ENCODE results near the gene ANKIB1.

Gene ANKIB1

DNA sequence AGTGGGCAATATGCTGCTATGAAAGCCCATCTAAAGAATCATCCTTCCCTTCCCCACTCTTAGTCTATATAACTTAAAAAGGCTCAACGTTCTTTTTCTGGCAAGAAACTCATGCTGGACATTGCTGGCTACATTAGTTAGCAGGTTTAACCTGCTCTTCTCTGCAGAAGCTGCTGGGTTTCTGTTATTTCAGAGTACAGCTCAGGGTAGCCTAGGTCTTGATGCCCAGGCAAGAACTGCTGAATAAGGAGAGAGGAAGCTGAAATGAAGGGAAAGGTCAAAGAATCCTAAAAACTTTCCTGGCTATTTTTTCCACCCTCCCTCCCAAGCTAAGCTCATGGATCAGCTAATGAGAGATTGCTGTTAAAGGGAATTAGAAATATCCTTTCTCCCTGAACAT is 79.4 kb downstream of the ANKIB1 start:
- TF ChIP-seq, protein P1, sequence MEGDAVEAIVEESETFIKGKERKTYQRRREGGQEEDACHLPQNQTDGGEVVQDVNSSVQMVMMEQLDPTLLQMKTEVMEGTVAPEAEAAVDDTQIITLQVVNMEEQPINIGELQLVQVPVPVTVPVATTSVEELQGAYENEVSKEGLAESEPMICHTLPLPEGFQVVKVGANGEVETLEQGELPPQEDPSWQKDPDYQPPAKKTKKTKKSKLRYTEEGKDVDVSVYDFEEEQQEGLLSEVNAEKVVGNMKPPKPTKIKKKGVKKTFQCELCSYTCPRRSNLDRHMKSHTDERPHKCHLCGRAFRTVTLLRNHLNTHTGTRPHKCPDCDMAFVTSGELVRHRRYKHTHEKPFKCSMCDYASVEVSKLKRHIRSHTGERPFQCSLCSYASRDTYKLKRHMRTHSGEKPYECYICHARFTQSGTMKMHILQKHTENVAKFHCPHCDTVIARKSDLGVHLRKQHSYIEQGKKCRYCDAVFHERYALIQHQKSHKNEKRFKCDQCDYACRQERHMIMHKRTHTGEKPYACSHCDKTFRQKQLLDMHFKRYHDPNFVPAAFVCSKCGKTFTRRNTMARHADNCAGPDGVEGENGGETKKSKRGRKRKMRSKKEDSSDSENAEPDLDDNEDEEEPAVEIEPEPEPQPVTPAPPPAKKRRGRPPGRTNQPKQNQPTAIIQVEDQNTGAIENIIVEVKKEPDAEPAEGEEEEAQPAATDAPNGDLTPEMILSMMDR (IDR thresholded peaks at IDR 0.05) = no peak
- Histone ChIP-seq H3K27ac (no peak overlapping the region), H3K4me3 (no peak overlapping the region)
- no peak for DNase-seq (ENCODE audit: low spot score)

DNA sequence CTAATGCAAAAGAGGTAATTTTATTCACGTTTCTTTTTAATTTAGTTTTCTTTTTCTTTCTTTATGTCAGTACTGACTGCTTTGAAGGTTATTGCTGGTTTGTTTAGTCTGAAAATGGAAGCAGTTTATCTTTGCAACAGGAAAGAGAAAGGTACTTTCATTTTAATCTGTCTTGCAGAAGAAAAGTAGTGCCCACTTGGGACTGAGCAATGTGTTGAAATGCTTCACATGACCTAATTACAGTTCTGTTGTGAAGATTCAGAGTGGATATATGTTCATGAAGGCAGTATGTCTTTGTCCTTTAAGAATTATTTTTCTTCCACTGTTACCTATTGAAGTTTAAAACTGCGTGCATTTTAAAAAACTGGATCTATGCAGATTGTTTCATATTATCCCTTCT is 80.1 kb downstream of the ANKIB1 start:
- H3K27ac ChIP-seq = no peak overlapping the region
- H3K4me3 ChIP-seq = no peak overlapping the region
- DNase-seq (ENCODE audit: low spot score) = no peak
- TF ChIP-seq, protein P1 (IDR thresholded peaks at IDR 0.05) = no peak

DNA sequence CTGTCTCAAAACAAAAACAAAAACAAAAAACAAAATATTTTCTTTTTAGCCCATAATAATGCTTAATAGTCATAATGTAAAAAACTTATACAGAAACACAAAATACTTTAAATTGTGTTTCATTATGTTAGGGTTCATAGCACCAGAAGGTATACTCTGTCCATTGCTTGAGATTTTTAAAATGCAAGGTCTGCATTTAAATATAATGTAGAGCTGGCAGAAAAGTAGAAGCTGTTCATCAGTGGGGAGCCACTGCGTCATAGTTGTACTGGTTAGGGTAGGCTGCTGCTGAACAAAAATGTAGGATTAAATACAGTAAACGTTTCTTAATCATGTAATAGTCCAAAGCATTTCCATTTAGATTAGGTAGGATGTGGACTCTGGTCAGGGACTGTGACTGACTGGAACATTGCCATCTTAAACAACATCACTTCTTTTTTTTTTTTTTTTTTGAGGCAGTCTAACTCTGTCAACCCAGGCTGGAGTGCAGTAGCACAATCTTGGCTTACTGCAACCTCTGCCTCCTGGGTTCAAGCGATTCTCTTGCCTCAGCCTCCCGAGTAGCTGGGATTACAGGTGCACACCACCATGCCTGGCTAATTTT is 85.2 kb downstream of the ANKIB1 start:
- TF ChIP-seq, protein P1 (IDR thresholded peaks at IDR 0.05) = no peak
- no peak overlapping the region for H3K4me3 ChIP-seq
- DNase-seq (ENCODE audit: low spot score) = no peak
- no peak overlapping the region for H3K27ac ChIP-seq

DNA sequence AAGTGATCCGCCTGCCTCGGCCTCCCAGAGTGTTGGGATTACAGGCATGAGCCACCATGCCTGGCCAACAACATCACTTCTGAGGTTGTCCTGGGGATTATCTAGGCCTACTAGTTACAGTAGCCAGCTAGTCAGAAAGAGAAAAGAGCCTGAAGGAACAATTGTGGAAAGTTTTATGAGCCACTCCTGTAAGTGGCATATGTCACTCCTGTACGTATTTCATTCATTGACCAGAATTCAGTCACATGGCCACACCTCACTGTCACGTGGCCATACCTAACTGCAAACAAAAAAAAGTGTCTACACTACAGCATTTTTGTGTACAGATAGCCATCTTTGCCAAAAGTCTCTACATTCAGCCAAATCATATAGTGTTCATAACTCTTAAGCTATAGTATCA is 85.7 kb downstream of the ANKIB1 start:
- Histone ChIP-seq H3K27ac (no peak overlapping the region), H3K4me3 (no peak overlapping the region)
- TF ChIP-seq, protein P1 (IDR thresholded peaks at IDR 0.05) = no peak
- DNase-seq (ENCODE audit: low spot score) = no peak

DNA sequence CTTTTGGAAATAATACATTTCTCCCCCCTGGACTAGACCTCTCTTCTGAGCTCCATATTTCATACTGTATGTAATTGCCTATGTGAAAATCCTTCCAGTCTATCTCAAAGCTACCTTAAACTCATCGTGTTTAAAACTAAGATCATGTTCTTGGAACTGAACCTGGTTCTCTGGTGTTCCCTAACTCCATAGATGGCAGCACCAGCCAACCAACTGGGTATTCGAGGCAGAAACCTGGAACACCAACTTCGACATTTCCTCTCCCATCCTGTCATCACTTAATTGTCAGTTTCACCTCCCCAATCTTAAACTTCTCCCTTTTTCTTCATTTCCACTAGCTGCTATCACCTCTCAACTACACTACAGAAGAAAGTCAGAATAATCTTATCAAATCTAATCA is 87.0 kb downstream of the ANKIB1 start:
- H3K27ac ChIP-seq = no peak overlapping the region
- DNase-seq (ENCODE audit: low spot score) = no peak
- H3K4me3 ChIP-seq = no peak overlapping the region
- TF ChIP-seq, protein P1 (IDR thresholded peaks at IDR 0.05) = no peak

DNA sequence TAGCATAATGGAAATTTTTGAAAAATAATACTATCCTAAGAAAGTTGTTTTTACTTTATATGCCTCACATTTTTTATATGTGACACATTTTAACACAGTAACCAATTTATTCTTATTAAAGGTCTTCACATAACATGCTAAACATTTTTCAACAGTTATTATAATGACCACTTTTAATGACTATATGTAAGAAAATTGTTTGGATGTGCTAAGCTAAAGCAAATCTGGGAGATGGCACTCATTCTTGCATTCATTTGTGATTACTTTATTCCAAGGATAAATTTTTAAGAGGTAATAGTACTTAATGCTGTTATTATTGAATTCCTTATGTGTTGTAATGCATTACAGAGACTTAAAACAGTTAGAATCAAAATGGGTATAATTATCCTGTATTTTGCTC is 88.1 kb downstream of the ANKIB1 start:
- TF ChIP-seq, protein P1 (IDR thresholded peaks at IDR 0.05) = no peak
- H3K4me3 ChIP-seq = no peak overlapping the region
- H3K27ac ChIP-seq = no peak overlapping the region
- no peak for DNase-seq (ENCODE audit: low spot score)

DNA sequence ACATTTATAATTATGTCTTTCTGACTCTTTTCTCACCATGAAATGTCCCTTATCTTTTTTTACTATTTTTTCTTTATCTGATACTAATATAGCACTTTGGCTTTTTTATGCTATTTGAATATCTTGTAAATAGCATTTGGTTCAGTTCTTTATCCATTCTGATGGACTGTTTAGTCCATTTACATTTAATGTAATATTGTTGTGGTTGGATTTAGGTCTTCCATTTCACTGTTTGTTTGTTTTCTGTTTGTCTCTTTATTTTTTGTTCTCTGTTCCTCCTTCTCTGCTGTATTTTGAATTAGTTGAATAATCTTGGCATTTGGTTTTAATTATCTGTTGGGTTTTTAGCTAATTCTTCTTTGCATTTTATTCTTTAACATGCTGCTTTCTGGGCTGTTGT is 89.8 kb downstream of the ANKIB1 start:
- DNase-seq (ENCODE audit: low spot score) = no peak
- Histone ChIP-seq H3K27ac (no peak overlapping the region), H3K4me3 (no peak overlapping the region)
- TF ChIP-seq, protein P1 (IDR thresholded peaks at IDR 0.05) = no peak
